B cell (primary cell): ENCODE measurements around the gene BNIP1. TPM values are rescaled to one million over a fixed set of nuclear protein-coding genes. Genes with fewer than 3 reads are reported as not detected.
"Not testable (repeated sequence)": the region's sequence is repeated elsewhere in the genome, so short reads cannot be mapped to it uniquely, and the experiment has no call there.

ENCODE experiments used
- ATAC-seq: fragments of 200-7000 bp; cut with Tn5 transposase; one replicate; pipeline ENCODE4 v1.10.0; 2021; ENCODE audit warnings: low read depth, mild to moderate bottlenecking, moderate number of reproducible peaks, moderate library complexity
- CTCF ChIA-PET: fragments of 350-600 bp; sonication (Branson Sonifier 250); formaldehyde crosslinking; loops from one replicate; lab custom pipeline; 2021; ENCODE audit warnings: antibody characterized with exemption, inconsistent platforms; lab: Charles Lee
- POLR2A ChIA-PET: fragments of 350-600 bp; sonication (Branson Sonifier 250); formaldehyde crosslinking; loops from one replicate; lab custom pipeline; 2021; ENCODE audit warnings: antibody characterized with exemption; lab: Charles Lee
- DNase-seq: peaks from one replicate; pipeline ENCODE4 v3.0.0; 2013
- H2AFZ ChIP-seq: 2 replicates; pipeline ENCODE4 v1.6.1; 2012; ENCODE audit warnings: mild to moderate bottlenecking, low read depth, low read length; ENCODE audit not compliant: insufficient read depth, poor library complexity, severe bottlenecking
- H3K27ac ChIP-seq, 2 donors: 1 replicate in 1 of 2; 2 replicates in 1 of 2; pipeline ENCODE4 v1.5.1; 2012 to 2013; ENCODE audit warnings: low read length in 2 of 2, mild to moderate bottlenecking in 2 of 2, moderate library complexity in 1 of 2
- H3K27me3 ChIP-seq, 4 experiments: fragments of 200-600 bp in 1 of 4; sonication (generic) in 1 of 4; replicated peaks in 1 of 4; 1 replicate in 2 of 4; 2 replicates in 2 of 4; pipeline versions ENCODE4 v1.6.1 to v1.7.0; 2013 to 2016; ENCODE audit warnings: low read length in 3 of 4, mild to moderate bottlenecking in 2 of 4, mixed read lengths in 1 of 4, moderate library complexity in 1 of 4; ENCODE audit not compliant: insufficient read depth in 4 of 4, control insufficient read depth in 3 of 4; ENCODE audit errors: control extremely low read depth in 1 of 4
- H3K36me3 ChIP-seq, 2 experiments: replicated peaks in 1 of 2; 1 replicate in 1 of 2; 2 replicates in 1 of 2; pipeline versions ENCODE4 v1.6.1 to v1.7.1; 2013; ENCODE audit warnings: low read length in 1 of 2; ENCODE audit not compliant: insufficient read depth in 2 of 2, control insufficient read depth in 1 of 2; ENCODE audit errors: control extremely low read depth in 1 of 2, extremely low read depth in 1 of 2
- H3K4me1 ChIP-seq, 2 donors: fragments of 200-600 bp in 1 of 2; sonication (generic) in 1 of 2; 1 replicate in 1 of 2; 2 replicates in 1 of 2; pipeline versions ENCODE4 v1.5.1 to v1.6.1; 2013 to 2017; ENCODE audit warnings: low read length in 2 of 2; ENCODE audit not compliant: control insufficient read depth in 2 of 2, insufficient read depth in 2 of 2
- H3K4me2 ChIP-seq: replicated peaks from 2 replicates; pipeline ENCODE3; 2012; ENCODE audit warnings: mild to moderate bottlenecking, low read depth, low read length; ENCODE audit not compliant: poor library complexity, severe bottlenecking
- H3K4me3 ChIP-seq, 5 experiments: fragments of 200-600 bp in 1 of 5; sonication (generic) in 1 of 5; 1 replicate in 3 of 5; 2 replicates in 2 of 5; pipeline versions ENCODE4 v1.5.1 to v1.7.0; 2011 to 2016; ENCODE audit warnings: low read length in 4 of 5, mild to moderate bottlenecking in 4 of 5, low read depth in 2 of 5, control low read depth in 1 of 5, moderate library complexity in 1 of 5; ENCODE audit not compliant: insufficient read depth in 1 of 5; ENCODE audit errors: control extremely low read depth in 1 of 5, extremely low read depth in 1 of 5
- H3K79me2 ChIP-seq: fragments of 200-600 bp; sonication (generic); one replicate; pipeline ENCODE4 v1.6.0; 2016; ENCODE audit warnings: low read length; ENCODE audit not compliant: control insufficient read depth, insufficient read depth
- H3K9ac ChIP-seq: fragments of 200-600 bp; sonication (generic); 2 replicates; pipeline ENCODE4 v1.6.1; 2017; ENCODE audit warnings: mild to moderate bottlenecking, low read length, moderate library complexity
- H3K9me3 ChIP-seq, 3 donors: one replicate each; pipeline versions ENCODE4 v1.6.1 to v1.7.1; 2013; ENCODE audit warnings: low read length in 2 of 3; ENCODE audit not compliant: control insufficient read depth in 2 of 3, insufficient read depth in 1 of 3; ENCODE audit errors: control extremely low read depth in 1 of 3
- H4K20me1 ChIP-seq: 2 replicates; pipeline ENCODE4 v1.6.0; 2012; ENCODE audit warnings: mild to moderate bottlenecking, low read length; ENCODE audit not compliant: insufficient read depth, control insufficient read depth, poor library complexity, severe bottlenecking
- H3K27ac Mint-ChIP-seq: one replicate; pipeline ENCODE4 v1.8.0; 2021; ENCODE audit warnings: mixed read lengths
- H3K27me3 Mint-ChIP-seq: one replicate; pipeline ENCODE4 v1.8.0; 2021; ENCODE audit warnings: mixed read lengths
- H3K4me1 Mint-ChIP-seq: one replicate; pipeline ENCODE4 v1.8.0; 2021; ENCODE audit warnings: mixed read lengths
- H3K4me3 Mint-ChIP-seq: one replicate; pipeline ENCODE4 v1.8.0; 2021; ENCODE audit warnings: mixed read lengths
- H3K9me3 Mint-ChIP-seq: one replicate; pipeline ENCODE4 v1.8.0; 2022; ENCODE audit warnings: mixed read lengths; ENCODE audit not compliant: insufficient read depth
- EZH2 ChIP-seq: IDR thresholded peaks from 2 replicates; pipeline ENCODE4 v1.6.1; 2012; ENCODE audit warnings: borderline replicate concordance, low read depth, mild to moderate bottlenecking, moderate library complexity, low read length; ENCODE audit not compliant: insufficient read depth, poor library complexity, severe bottlenecking
- WGBS: methylation state at CpG from one replicate; pipeline ENCODE4 v1.1.5; 2013; ENCODE audit warnings: missing lambda C conversion rate; ENCODE audit not compliant: insufficient coverage; 5-methylcytosine and 5-hydroxymethylcytosine counted together
- intact Hi-C: fragments of 100-400 bp; cut with micrococcal nuclease; formaldehyde crosslinking; loops from one replicate; pipeline ENCODE4 v1.10.0; 2022
- polyA plus RNA-seq: library from polyadenylated mRNA; depleted of rRNA; stranded (reverse); fragments of >200 nt; gene quantifications from 2 replicates; pipeline ENCODE4 v1.2.3, GENCODE V29; 2012
- total RNA-seq, 2 donors: library from RNA; stranded (reverse); fragments of 120-200 nt in 1 of 2; gene quantifications; 1 replicate in 1 of 2; 2 replicates in 1 of 2; pipeline versions ENCODE4 v1.2.3 to v1.2.4, GENCODE V29; 2013 to 2022
- TF ChIP-seq, protein P1 (sequence below): fragments of 200-600 bp; IDR thresholded peaks from one replicate; pipeline ENCODE4 v1.8.0; 2022; ENCODE audit warnings: antibody characterized with exemption, mild to moderate bottlenecking

BNIP1 gene
- total and polyA plus RNA-seq, 2 donors (not counting 1 experiment from before 2014, with no cell fraction given): 8.0 to 15.0 TPM

DNA sequence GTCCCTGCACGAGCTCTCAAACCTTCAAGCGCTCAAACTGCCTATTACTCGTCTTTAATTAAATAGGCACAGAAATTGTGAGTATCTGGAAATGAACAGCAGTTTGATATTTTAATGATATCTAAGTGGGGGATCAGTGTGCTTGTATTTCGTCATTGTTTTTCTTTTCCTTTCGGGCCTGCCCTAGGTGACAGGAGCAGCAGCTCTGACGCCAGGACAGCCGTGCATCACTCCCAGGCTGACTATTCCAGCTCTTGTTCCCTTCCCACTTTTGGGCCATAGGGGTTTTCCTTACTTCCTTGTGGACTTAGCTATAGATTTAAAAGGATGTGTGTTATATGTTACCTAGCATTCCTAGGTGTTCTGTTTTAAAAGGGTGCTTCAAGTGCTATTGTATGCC lies 9.5 kb downstream of the BNIP1 start:
- Histone ChIP-seq H3K4me2 (no peak overlapping the region), H3K9me3 (no peaks in the 10 kb centered on the region), H3K27ac (no peak overlapping the region), H2AFZ (no peak overlapping the region), H3K27me3 (no peaks in the 10 kb centered on the region), H3K36me3 (peaks cover 2 to 37% of the 10 kb centered on the region in 2 experiments), H4K20me1 (no peaks in the 10 kb centered on the region), H3K4me3 (no peak overlapping the region), H3K9ac (no peak overlapping the region), H3K4me1 (no peaks in the 10 kb centered on the region), H3K79me2 (no peaks in the 10 kb centered on the region)
- no peak for DNase-seq
- ATAC-seq: no peak
- Mint-ChIP-seq H3K4me3 (no peak overlapping the region), H3K27ac (no peak overlapping the region), H3K4me1 (no peaks in the 10 kb centered on the region), H3K27me3 (no peaks in the 10 kb centered on the region), H3K9me3 (no peaks in the 10 kb centered on the region)
- ChIA-PET POLR2A (no interaction called here), CTCF (no interaction called here)
- TF ChIP-seq EZH2: no peak
- TF ChIP-seq, protein P1, sequence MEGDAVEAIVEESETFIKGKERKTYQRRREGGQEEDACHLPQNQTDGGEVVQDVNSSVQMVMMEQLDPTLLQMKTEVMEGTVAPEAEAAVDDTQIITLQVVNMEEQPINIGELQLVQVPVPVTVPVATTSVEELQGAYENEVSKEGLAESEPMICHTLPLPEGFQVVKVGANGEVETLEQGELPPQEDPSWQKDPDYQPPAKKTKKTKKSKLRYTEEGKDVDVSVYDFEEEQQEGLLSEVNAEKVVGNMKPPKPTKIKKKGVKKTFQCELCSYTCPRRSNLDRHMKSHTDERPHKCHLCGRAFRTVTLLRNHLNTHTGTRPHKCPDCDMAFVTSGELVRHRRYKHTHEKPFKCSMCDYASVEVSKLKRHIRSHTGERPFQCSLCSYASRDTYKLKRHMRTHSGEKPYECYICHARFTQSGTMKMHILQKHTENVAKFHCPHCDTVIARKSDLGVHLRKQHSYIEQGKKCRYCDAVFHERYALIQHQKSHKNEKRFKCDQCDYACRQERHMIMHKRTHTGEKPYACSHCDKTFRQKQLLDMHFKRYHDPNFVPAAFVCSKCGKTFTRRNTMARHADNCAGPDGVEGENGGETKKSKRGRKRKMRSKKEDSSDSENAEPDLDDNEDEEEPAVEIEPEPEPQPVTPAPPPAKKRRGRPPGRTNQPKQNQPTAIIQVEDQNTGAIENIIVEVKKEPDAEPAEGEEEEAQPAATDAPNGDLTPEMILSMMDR: no peak
- intact Hi-C loops: no loop called here
- 95% methylated on average over 4 of the region's 7 CpGs for WGBS

DNA sequence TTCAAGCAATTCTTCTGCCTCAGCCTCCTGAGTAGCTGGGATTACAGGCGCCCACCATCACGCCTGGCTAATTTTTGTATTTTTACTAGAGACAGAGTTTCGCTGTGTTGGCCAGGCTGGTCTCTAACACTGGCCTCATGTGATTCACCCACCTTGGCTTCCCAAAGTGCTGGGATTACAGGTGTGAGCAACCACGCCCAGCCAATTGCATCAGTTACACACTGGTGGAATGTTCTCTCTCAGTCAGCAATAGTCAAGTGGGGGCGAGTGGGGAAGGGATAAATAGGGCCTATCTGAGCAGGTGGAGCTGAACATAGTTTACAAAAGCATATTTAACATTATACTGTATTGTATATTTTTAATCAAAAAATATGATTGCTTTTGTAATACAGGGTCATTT lies 10.3 kb downstream of the BNIP1 start:
- H3K4me1 ChIP-seq, H4K20me1 ChIP-seq, H3K9me3 ChIP-seq, intact Hi-C loops, CTCF ChIA-PET, H3K9me3 Mint-ChIP-seq, H3K4me1 Mint-ChIP-seq, H3K27ac ChIP-seq, H2AFZ ChIP-seq, DNase-seq, H3K79me2 ChIP-seq, H3K4me3 ChIP-seq, ATAC-seq, H3K9ac ChIP-seq, H3K4me2 ChIP-seq, POLR2A ChIA-PET, H3K27me3 ChIP-seq, H3K4me3 Mint-ChIP-seq, H3K27ac Mint-ChIP-seq, H3K27me3 Mint-ChIP-seq: not testable (repeated sequence)
- peaks cover 2 to 41% of the 10 kb centered on the region in 2 experiments for H3K36me3 ChIP-seq
- 93% methylated on average over 3 of the region's 5 CpGs for WGBS
